ENCODE data around the gene DENND5A. TPM values are rescaled to one million over a fixed set of nuclear protein-coding genes. Genes with fewer than 3 reads are reported as not detected.
A peak's percentile ranks its signal among the peaks of the same experiment; 100 is the strongest.

Gene DENND5A
- total RNA-seq, 8 experiments from 2014 or later = 52.7 to 107 (median 78.1) TPM

DNA sequence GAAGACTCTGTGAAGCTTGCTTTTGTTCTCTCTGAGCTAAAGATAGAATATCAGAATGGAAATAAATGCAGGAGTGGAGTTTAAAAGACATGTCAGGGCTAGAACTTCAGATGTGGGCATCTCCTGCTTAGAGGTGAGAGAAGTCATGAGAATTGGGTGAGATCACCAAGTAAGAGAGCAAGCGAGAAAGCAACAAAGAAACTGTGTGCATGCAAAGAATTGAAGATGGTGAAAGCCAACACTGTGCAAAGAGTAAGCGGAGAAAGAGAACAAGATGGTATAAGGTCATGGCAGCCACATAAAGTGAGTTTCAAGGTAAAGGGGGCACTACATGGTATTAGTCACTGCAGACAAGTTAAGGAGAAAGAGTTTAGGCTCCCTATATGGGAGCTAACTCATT is 116.4 kb downstream of the DENND5A start:
- 79 to 100% (median 91%) methylated on average over 2 of the region's 2 CpGs; no CpG with 5 or more reads in 2 of the 10 experiments for WGBS, 10 experiments
- no peaks in the 10 kb centered on the region for H3K4me1 ChIP-seq (replicated peaks in 1 of 2)
- H3K4me3 ChIP-seq = no peak overlapping the region
- in situ Hi-C loops (cut with MboI; ENCODE audit: low pct_unique_long_range_greater_than_20kb in 2 of 9, low sequenced_read_pairs in 9 of 9, unreplicated experiment in 9 of 9) = loop anchor here in 2 of 9 experiments (25.0 kb wide), 1 partner anchor 136 kb away; the partner anchor contains the start of gene NRIP3 (in 2 of the 2)
- no peak overlapping the region for H3K27ac ChIP-seq
- ATAC-seq (replicated peaks in 6 of 8) = no peak

DNA sequence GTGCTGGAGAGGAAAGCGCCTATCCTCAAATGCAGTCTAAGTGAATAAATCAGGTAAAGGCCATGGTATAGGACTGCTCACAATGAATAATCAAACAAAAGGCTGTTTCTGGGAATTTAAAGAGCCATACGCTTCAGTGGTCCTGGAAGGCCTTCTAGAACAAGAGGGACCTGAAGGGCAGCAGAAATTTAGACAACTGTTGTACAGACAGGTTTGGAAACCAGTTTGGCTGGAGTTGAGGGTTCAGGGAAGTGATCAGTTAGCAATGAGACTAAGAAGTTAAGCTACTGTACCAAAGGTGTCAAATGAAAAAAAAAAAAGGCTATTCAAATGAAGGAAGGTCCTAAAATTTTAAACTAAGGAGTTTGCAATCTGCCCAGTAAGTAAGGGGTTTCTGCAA is 117.1 kb downstream of the DENND5A start:
- Histone ChIP-seq H3K27ac (no peak overlapping the region), H3K4me1 (replicated peaks in 1 of 2) (no peaks in the 10 kb centered on the region), H3K4me3 (no peak overlapping the region)
- no peak for ATAC-seq (replicated peaks in 6 of 8)
- in situ Hi-C loops (cut with MboI; ENCODE audit: low pct_unique_long_range_greater_than_20kb in 2 of 9, low sequenced_read_pairs in 9 of 9, unreplicated experiment in 9 of 9) = loop anchor here in 2 of 9 experiments (25.0 kb wide), 1 partner anchor 136 kb away; the partner anchor contains the start of gene NRIP3 (in 2 of the 2)
- 90 to 100% (median 100%) methylated on average over 1 to 2 of the region's 2 CpGs; no CpG with 5 or more reads in 2 of the 10 experiments for WGBS, 10 experiments

DNA sequence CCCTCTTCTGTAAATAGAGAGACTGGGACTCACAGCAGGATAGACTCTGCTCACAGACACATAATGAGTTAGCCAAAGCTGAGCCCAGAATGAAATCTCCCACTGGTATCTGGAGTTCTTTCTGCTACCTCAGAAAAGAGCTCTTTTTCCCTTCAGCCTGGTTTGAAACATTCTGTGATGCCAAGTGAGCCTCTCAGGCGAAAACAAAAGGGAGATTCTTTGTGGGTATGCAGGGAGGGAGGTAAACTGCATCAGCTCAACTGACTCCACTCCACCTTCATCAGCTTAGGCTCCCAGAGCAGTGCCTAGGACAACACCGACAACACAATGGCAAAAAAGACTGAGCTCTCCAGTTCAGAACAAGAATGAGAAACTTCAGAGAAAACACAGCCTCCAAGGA is 118.7 kb downstream of the DENND5A start:
- ATAC-seq (replicated peaks in 6 of 8) = no peak
- Histone ChIP-seq H3K4me1 (replicated peaks in 1 of 2) (no peaks in the 10 kb centered on the region), H3K4me3 (no peak overlapping the region), H3K27ac (no peak overlapping the region)
- WGBS, 10 experiments = 80 to 100% (median 100%) methylated on average over 1 to 2 of the region's 2 CpGs; no CpG with 5 or more reads in 5 of the 10 experiments
- in situ Hi-C loops (cut with MboI; ENCODE audit: low pct_unique_long_range_greater_than_20kb in 2 of 9, low sequenced_read_pairs in 9 of 9, unreplicated experiment in 9 of 9) = loop anchor here in 2 of 9 experiments (25.0 kb wide), 1 partner anchor 134 kb away; the partner anchor contains the start of gene NRIP3 (in 2 of the 2)

DNA sequence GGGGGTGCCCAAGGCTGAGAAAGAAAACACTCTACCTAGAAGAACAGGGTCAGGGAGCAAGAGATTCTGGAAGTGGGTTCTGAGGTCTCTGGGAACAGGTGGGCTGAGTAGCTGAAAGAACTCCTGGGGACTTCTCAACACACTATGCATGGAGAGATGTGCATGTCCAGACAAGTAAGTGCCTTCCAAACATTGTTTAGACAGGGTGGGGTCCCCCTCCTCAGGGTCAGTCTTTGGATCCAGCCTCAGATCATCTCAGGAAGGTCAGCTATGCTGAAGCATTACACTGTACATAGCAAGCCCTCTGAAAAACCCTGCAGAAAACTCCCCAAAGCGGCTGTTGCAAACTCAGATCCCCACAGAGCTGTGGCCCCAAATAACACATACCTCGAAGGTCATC is 119.9 kb downstream of the DENND5A start:
- ATAC-seq (replicated peaks in 6 of 8) = peak in 2 of 8 experiments; percentile 48 to 66
- Histone ChIP-seq H3K4me1 (replicated peaks in 1 of 2) (no peaks in the 10 kb centered on the region), H3K27ac (no peak overlapping the region), H3K4me3 (no peak overlapping the region)
- 86 to 100% (median 100%) methylated on average over 1 to 2 of the region's 2 CpGs; no CpG with 5 or more reads in 5 of the 10 experiments for whole genome bisulfite sequencing, 10 experiments
- in situ Hi-C loops (cut with MboI; ENCODE audit: low pct_unique_long_range_greater_than_20kb in 2 of 9, low sequenced_read_pairs in 9 of 9, unreplicated experiment in 9 of 9) = loop anchor here in 2 of 9 experiments (25.0 kb wide), 1 partner anchor 133 kb away; the partner anchor contains the start of gene NRIP3 (in 2 of the 2)

GRCh38 chr11:9144828-9145227 is 120.3 kb downstream of the DENND5A start:
- no peak overlapping the region for H3K27ac ChIP-seq
- H3K4me3 ChIP-seq = no peak overlapping the region
- ATAC-seq (replicated peaks in 6 of 8) = no peak
- H3K4me1 ChIP-seq (replicated peaks in 1 of 2) = no peaks in the 10 kb centered on the region
- in situ Hi-C loops (cut with MboI; ENCODE audit: low pct_unique_long_range_greater_than_20kb in 2 of 9, low sequenced_read_pairs in 9 of 9, unreplicated experiment in 9 of 9) = loop anchor here in 2 of 9 experiments (25.0 kb wide), 1 partner anchor 133 kb away; the partner anchor contains the start of gene NRIP3 (in 2 of the 2)
- 90 to 100% (median 100%) methylated on average over 1 to 2 of the region's 2 CpGs; no CpG with 5 or more reads in 5 of the 10 experiments for WGBS, 10 experiments

GRCh38 chr11:9143721-9144120 is 121.4 kb downstream of the DENND5A start:
- Histone ChIP-seq H3K27ac (no peak overlapping the region), H3K4me1 (replicated peaks in 1 of 2) (no peaks in the 10 kb centered on the region), H3K4me3 (no peak overlapping the region)
- no peak for ATAC-seq (replicated peaks in 6 of 8)
- 86% methylated on average over 1 of the region's 1 CpG; no CpG with 5 or more reads in 9 of the 10 experiments for WGBS, 10 experiments
- in situ Hi-C loops (cut with MboI; ENCODE audit: low pct_unique_long_range_greater_than_20kb in 2 of 9, low sequenced_read_pairs in 9 of 9, unreplicated experiment in 9 of 9) = loop anchor here in 2 of 9 experiments (25.0 kb wide), 1 partner anchor 131 kb away; the partner anchor contains the start of gene NRIP3 (in 2 of the 2)

DNA sequence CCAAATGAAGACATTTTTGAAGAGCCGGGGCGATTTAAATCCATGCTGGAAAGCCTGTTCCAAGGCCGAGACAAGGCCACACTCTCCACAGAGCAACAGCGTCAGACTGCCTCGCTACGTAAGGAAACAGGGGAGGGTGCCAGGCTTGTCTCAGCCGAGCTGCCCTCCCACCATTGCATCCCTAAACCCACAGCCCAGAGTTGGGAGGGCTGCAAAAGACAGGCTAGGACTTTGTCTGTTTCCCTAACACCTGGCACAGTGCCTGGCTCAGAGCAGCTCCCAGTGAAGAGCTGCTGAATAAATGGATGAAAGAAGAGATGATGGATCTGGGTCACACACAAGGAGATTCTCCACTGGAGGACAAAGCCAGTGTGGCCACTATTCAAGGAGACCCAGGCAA is 122.4 kb downstream of the DENND5A start:
- WGBS, 10 experiments = 84 to 100% (median 96%) methylated on average over 1 to 7 of the region's 7 CpGs; no CpG with 5 or more reads in 3 of the 10 experiments
- no peak overlapping the region for H3K4me3 ChIP-seq
- H3K27ac ChIP-seq = no peak overlapping the region
- ATAC-seq (replicated peaks in 6 of 8) = no peak
- in situ Hi-C loops (cut with MboI; ENCODE audit: low pct_unique_long_range_greater_than_20kb in 2 of 9, low sequenced_read_pairs in 9 of 9, unreplicated experiment in 9 of 9) = loop anchor here in 2 of 9 experiments (25.0 kb wide), 1 partner anchor 130 kb away; the partner anchor contains the start of gene NRIP3 (in 2 of the 2)
- H3K4me1 ChIP-seq (replicated peaks in 1 of 2) = no peaks in the 10 kb centered on the region

GRCh38 chr11:9141186-9141585 is 124.0 kb downstream of the DENND5A start:
- H3K4me1 ChIP-seq (replicated peaks in 1 of 2) = no peaks in the 10 kb centered on the region
- in situ Hi-C loops (cut with MboI; ENCODE audit: low pct_unique_long_range_greater_than_20kb in 2 of 9, low sequenced_read_pairs in 9 of 9, unreplicated experiment in 9 of 9) = loop anchor here in 2 of 9 experiments (25.0 kb wide), 1 partner anchor 129 kb away; the partner anchor contains the start of gene NRIP3 (in 2 of the 2)
- 85 to 100% (median 100%) methylated on average over 1 to 7 of the region's 7 CpGs; no CpG with 5 or more reads in 1 of the 10 experiments for WGBS, 10 experiments
- no peak overlapping the region for H3K27ac ChIP-seq
- ATAC-seq (replicated peaks in 6 of 8) = no peak
- no peak overlapping the region for H3K4me3 ChIP-seq

DNA sequence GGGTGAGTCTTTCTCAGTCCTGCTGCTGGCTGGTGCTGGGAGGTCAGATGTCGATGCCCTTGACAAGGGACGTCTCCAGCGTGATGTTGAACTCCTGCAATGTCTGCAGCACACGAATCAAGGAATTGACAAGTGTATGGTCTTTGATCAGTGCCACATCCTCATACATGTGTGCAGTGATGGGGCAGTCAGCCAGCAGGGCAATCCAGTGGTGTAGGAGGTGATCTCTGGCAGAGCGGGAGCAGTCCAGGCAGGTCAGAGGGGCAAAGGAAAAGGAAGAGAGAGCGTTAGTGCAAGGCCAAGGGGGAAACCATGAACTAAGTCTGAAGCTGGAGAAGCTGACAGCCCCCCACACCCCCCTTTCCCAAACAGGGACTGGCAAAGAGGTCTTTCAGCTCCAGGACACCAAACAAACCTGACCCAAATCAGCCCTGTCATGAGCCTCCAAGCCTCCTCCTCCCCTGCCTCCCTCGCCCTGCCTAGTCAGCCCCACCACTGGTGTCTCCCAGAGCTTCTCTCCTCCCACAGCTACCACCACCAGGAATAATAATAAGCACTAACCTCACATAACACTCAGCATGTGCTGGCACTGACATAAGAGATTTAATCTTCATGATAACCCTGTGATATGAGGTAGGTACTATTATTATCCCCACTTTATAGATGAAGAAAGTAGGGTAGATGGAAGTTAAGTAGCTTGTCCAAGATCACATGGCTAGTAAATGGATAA is 125.4 kb downstream of the DENND5A start:
- ATAC-seq (replicated peaks in 6 of 8) = no peak
- Histone ChIP-seq H3K4me3 (no peak overlapping the region), H3K27ac (no peak overlapping the region), H3K4me1 (replicated peaks in 1 of 2) (no peaks in the 10 kb centered on the region)
- WGBS, 10 experiments = 62 to 100% (median 90%) methylated on average over 1 to 5 of the region's 7 CpGs; no CpG with 5 or more reads in 4 of the 10 experiments
- in situ Hi-C loops (cut with MboI; ENCODE audit: low pct_unique_long_range_greater_than_20kb in 2 of 9, low sequenced_read_pairs in 9 of 9, unreplicated experiment in 9 of 9) = loop anchor here in 2 of 9 experiments (25.0 kb wide), 1 partner anchor 127 kb away; the partner anchor contains the start of gene NRIP3 (in 2 of the 2)

GRCh38 chr11:9138612-9139579 is 126.3 kb downstream of the DENND5A start:
- Histone ChIP-seq H3K4me1 (replicated peaks in 1 of 2) (no peaks in the 10 kb centered on the region), H3K4me3 (no peak overlapping the region), H3K27ac (no peak overlapping the region)
- in situ Hi-C loops (cut with MboI; ENCODE audit: low pct_unique_long_range_greater_than_20kb in 2 of 9, low sequenced_read_pairs in 9 of 9, unreplicated experiment in 9 of 9) = loop anchor here in 2 of 9 experiments (25.0 kb wide), 1 partner anchor 127 kb away; the partner anchor contains the start of gene NRIP3 (in 2 of the 2)
- 22 to 91% (median 76%) methylated on average over 5 to 15 of the region's 18 CpGs for WGBS, 10 experiments
- peak in 1 of 8 experiments; percentile 36 for ATAC-seq (replicated peaks in 6 of 8)

DNA sequence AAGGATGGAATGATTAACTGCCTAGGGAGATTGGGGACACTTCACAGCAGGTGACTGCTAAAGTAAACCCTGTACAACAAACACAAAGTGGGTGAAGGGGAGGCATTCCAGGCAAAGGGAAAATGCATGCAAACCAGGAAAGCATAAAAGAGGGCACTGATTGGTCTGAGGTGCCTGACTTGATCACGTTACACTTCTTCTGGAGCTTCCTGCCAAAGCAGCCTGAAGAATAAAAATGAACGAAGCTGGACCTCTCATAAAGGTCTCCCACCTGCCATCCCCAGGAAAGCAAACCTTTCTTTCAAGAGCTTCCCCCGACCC is 127.1 kb downstream of the DENND5A start:
- no peaks in the 10 kb centered on the region for H3K4me1 ChIP-seq (replicated peaks in 1 of 2)
- ATAC-seq (replicated peaks in 6 of 8) = peak in 6 of 8 experiments; percentile 12 to 48 (median 29)
- no peak overlapping the region for H3K4me3 ChIP-seq
- 17 to 83% methylated on average over 1 of the region's 3 CpGs; no CpG with 5 or more reads in 8 of the 10 experiments for WGBS, 10 experiments
- H3K27ac ChIP-seq = no peak overlapping the region
- in situ Hi-C loops (cut with MboI; ENCODE audit: low pct_unique_long_range_greater_than_20kb in 2 of 9, low sequenced_read_pairs in 9 of 9, unreplicated experiment in 9 of 9) = loop anchor here in 2 of 9 experiments (25.0 kb wide), 1 partner anchor 126 kb away; the partner anchor contains the start of gene NRIP3 (in 2 of the 2)

Measured in motor neuron (in vitro differentiated cells).